HepG2 (cell line): ENCODE data around the gene ABCG4. TPM values are rescaled to one million over a fixed set of nuclear protein-coding genes. Genes with fewer than 3 reads are reported as not detected.

Experiments
- ATAC-seq: fragments of 200-7000 bp; cut with Tn5 transposase; 3 replicates; pipeline ENCODE4 v1.9.1; 2020; ENCODE audit warnings: mild to moderate bottlenecking, moderate library complexity
- BruUV-seq: library from RNA; stranded (reverse); fragments of 400-500 nt; replicated peaks from 2 replicates; lab custom pipeline; 2021; lab: Mats Ljungman, UMichigan
- CTCF ChIA-PET: fragments of 300-600 bp; formaldehyde crosslinking; extraction: SDS; loops from one replicate; lab custom pipeline; 2021; ENCODE audit warnings: low total read pairs, inconsistent platforms, low intra/inter-chr PET ratio; lab: Yijun Ruan, JAX
- POLR2A ChIA-PET: fragments of 350-600 bp; sonication (Branson Sonifier 250); formaldehyde crosslinking; loops from one replicate; lab custom pipeline; 2020; ENCODE audit warnings: antibody characterized with exemption, inconsistent platforms; lab: Yijun Ruan, JAX
- DNase-seq: peaks from one replicate; pipeline ENCODE4 v3.0.0-alpha.2; 2015; ENCODE audit warnings: low spot score
- FAIRE-seq: peaks from 3 replicates; lab custom pipeline; 2011; peaks lifted over from hg19 to GRCh38; lab: Jason Lieb, UNC
- H2AFZ ChIP-seq: one replicate; pipeline ENCODE4 v1.6.1; 2011; ENCODE audit warnings: low read length, inconsistent platforms
- H3K27ac ChIP-seq: fragments of 300-600 bp; 3 replicates; pipeline ENCODE4 v1.8.0; 2011; ENCODE audit warnings: mixed run types, mild to moderate bottlenecking, mixed read lengths, low read length, inconsistent platforms; ENCODE audit not compliant: insufficient read depth; ENCODE audit errors: extremely low read length
- H3K27me3 ChIP-seq, 2 experiments: fragments of 200-600 bp in 1 of 2; 2 replicates in 1 of 2; 3 replicates in 1 of 2; pipeline versions ENCODE4 v1.6.0 to v1.8.0; 2011; ENCODE audit warnings: low read length in 2 of 2, mild to moderate bottlenecking in 2 of 2, moderate library complexity in 2 of 2, inconsistent platforms in 1 of 2; ENCODE audit not compliant: insufficient read depth in 2 of 2, control insufficient read depth in 1 of 2
- H3K36me3 ChIP-seq, 2 experiments: fragments of 200-600 bp in 1 of 2; replicated peaks in 1 of 2; 2 replicates in 1 of 2; 3 replicates in 1 of 2; pipeline versions ENCODE4 v1.5.1 to v1.8.0; 2011; ENCODE audit warnings: low read length in 2 of 2, inconsistent platforms in 1 of 2; ENCODE audit not compliant: insufficient read depth in 2 of 2, control insufficient read depth in 1 of 2
- H3K4me1 ChIP-seq: 2 replicates; pipeline ENCODE4 v1.5.1; 2012; ENCODE audit warnings: low read length, inconsistent platforms; ENCODE audit not compliant: insufficient read depth
- H3K4me2 ChIP-seq: 2 replicates; pipeline ENCODE4 v1.6.0; 2011; ENCODE audit warnings: low read depth, low read length, inconsistent platforms
- H3K4me3 ChIP-seq, 3 experiments: fragments of 200-600 bp in 1 of 3; sonication (generic), shearing (Covaris generic) in 1 of 3; replicated peaks in 1 of 3; 2 replicates each; pipeline ENCODE4 v1.5.1; 2011 to 2016; ENCODE audit warnings: low read length in 3 of 3, inconsistent platforms in 2 of 3, low read depth in 2 of 3, mild to moderate bottlenecking in 2 of 3, control low read depth in 1 of 3, mixed read lengths in 1 of 3; ENCODE audit not compliant: insufficient read depth in 1 of 3
- H3K79me2 ChIP-seq: one replicate; pipeline ENCODE4 v1.6.1; 2011; ENCODE audit warnings: low read length, inconsistent platforms; ENCODE audit not compliant: insufficient read depth
- H3K9ac ChIP-seq: 2 replicates; pipeline ENCODE4 v1.6.0; 2011; ENCODE audit warnings: mild to moderate bottlenecking, low read depth, low read length, inconsistent platforms; ENCODE audit not compliant: insufficient read depth
- H3K9me3 ChIP-seq: 2 replicates; pipeline ENCODE4 v1.5.1; 2012; ENCODE audit warnings: mild to moderate bottlenecking, low read length
- H4K20me1 ChIP-seq: 2 replicates; pipeline ENCODE4 v1.6.0; 2011; ENCODE audit warnings: inconsistent platforms, mild to moderate bottlenecking, low read length, moderate library complexity; ENCODE audit not compliant: insufficient read depth
- ARID2 ChIP-seq: sonication (generic); formaldehyde crosslinking; IDR thresholded peaks from 2 replicates; pipeline ENCODE4 v1.8.1; 2022; ENCODE audit warnings: mild to moderate bottlenecking, missing genetic modification reagents, borderline replicate concordance
- GPBP1L1 ChIP-seq: sonication (generic); formaldehyde crosslinking; IDR thresholded peaks from 2 replicates; pipeline ENCODE4 v1.5.0; 2020; ENCODE audit warnings: mild to moderate bottlenecking, missing genetic modification reagents
- KLF13 ChIP-seq: sonication (generic); formaldehyde crosslinking; IDR thresholded peaks from 2 replicates; pipeline ENCODE4 v1.4.0; 2020; ENCODE audit warnings: mild to moderate bottlenecking, missing genetic modification reagents
- MBNL3 ChIP-seq: fragments of 250-450 bp; sonication (Bioruptor Pico); conservative IDR thresholded peaks from 2 replicates; pipeline ENCODE4 v1.8.0; 2022; ENCODE audit warnings: mild to moderate bottlenecking, inconsistent platforms
- NFIC ChIP-seq: IDR thresholded peaks from 2 replicates; pipeline ENCODE4 v1.6.1; 2012; ENCODE audit warnings: mild to moderate bottlenecking, low read length, inconsistent platforms
- RXRB ChIP-seq: IDR thresholded peaks from 2 replicates; pipeline ENCODE4 v1.6.1; 2016; ENCODE audit warnings: borderline replicate concordance, missing genetic modification reagents, missing compliant biosample characterization
- TOPORS ChIP-seq: sonication (generic); formaldehyde crosslinking; IDR thresholded peaks from 2 replicates; pipeline ENCODE4 v1.8.0; 2023; ENCODE audit warnings: mild to moderate bottlenecking, missing genetic modification reagents
- ZFP37 ChIP-seq: sonication (generic); formaldehyde crosslinking; IDR thresholded peaks from 2 replicates; pipeline ENCODE4 v1.4.0; 2020; ENCODE audit warnings: missing genetic modification reagents, borderline replicate concordance
- ZKSCAN8 ChIP-seq: IDR thresholded peaks from 2 replicates; pipeline ENCODE4 v1.6.1; 2016; ENCODE audit warnings: borderline replicate concordance, missing genetic modification reagents, missing compliant biosample characterization
- ZNF276 ChIP-seq: sonication (generic); formaldehyde crosslinking; IDR thresholded peaks from 2 replicates; pipeline ENCODE4 v1.4.0; 2020; ENCODE audit warnings: mild to moderate bottlenecking, low read depth, missing genetic modification reagents
- ZNF710 ChIP-seq: sonication (generic); formaldehyde crosslinking; IDR thresholded peaks from 2 replicates; pipeline ENCODE4 v1.5.0; 2020; ENCODE audit warnings: mild to moderate bottlenecking, missing genetic modification reagents, borderline replicate concordance
- ZNF792 ChIP-seq: IDR thresholded peaks from 2 replicates; pipeline ENCODE4 v1.6.1; 2016
- WGBS: methylation state at CpG from one replicate; pipeline ENCODE4 v1.1.6; 2017; ENCODE audit warnings: low lambda C conversion rate; 5-methylcytosine and 5-hydroxymethylcytosine counted together
- in situ Hi-C: cut with HindIII; loops from 2 replicates; pipeline ENCODE4 v1.10.0; 2017; ENCODE audit warnings: low pct_unique_long_range_greater_than_20kb; ENCODE audit not compliant: extremely low pct_ligation_motif_present
- intact Hi-C: fragments of 100-400 bp; cut with micrococcal nuclease; formaldehyde crosslinking; loops from one replicate; pipeline ENCODE4 v1.10.0; 2022; ENCODE audit not compliant: unreplicated experiment
- polyA plus RNA-seq, 8 experiments: library from polyadenylated mRNA; depleted of rRNA in 3 of 8; stranded (reverse) in 7 of 8; unstranded in 1 of 8; fragments of >200 nt; fragmentation: Illumina TruSeq in 4 of 8; extraction: Trizol in 4 of 8; gene quantifications; 2 replicates each; pipeline versions ENCODE4 v1.2.1 to v1.2.3, GENCODE V29; 2011 to 2016; ENCODE audit warnings: low read depth in 4 of 8, missing spikeins in 1 of 8, mixed read lengths in 1 of 8; ENCODE audit not compliant: insufficient read depth in 1 of 8
- total RNA-seq, 5 experiments: library from RNA; depleted of rRNA; stranded (reverse); fragments of >200 nt; fragmentation: Illumina TruSeq; extraction: Trizol; gene quantifications; 2 replicates each; pipeline ENCODE4 v1.2.3, GENCODE V29; 2016; ENCODE audit warnings: low read depth in 1 of 5

ABCG4 gene
- total and polyA plus RNA-seq, 2 of the 13 experiments (the other 11 are each of a cell fraction or from before 2014, with no cell fraction given), result not detected

- CTCF ChIA-PET, result no interaction called here
- H3K9me3 ChIP-seq, result no peaks in the 10 kb centered on the region
- H4K20me1 ChIP-seq, result no peaks in the 10 kb centered on the region
- H3K9ac ChIP-seq, result no peak overlapping the region
- 29% methylated on average over 4 of the region's 4 CpGs for WGBS
- H3K27ac ChIP-seq, result no peak overlapping the region
- H3K4me3 ChIP-seq, result no peak overlapping the region
- DNase-seq (no peak), FAIRE-seq (no peak), ATAC-seq (no peak)
- no peaks in the 10 kb centered on the region for H3K79me2 ChIP-seq
- no TSS peak for BruUV-seq
- no peak overlapping the region for H2AFZ ChIP-seq
- POLR2A ChIA-PET, result no interaction called here
- TF ChIP-seq MBNL3 (CRISPR knock-in tag) (no peak), ARID2 (CRISPR knock-in tag) (no peak), ZKSCAN8 (CRISPR knock-in tag) (no peak), ZNF276 (no peak), RXRB (CRISPR knock-in tag) (no peak), GPBP1L1 (no peak), ZNF792 (CRISPR knock-in tag) (no peak), KLF13 (no peak), ZFP37 (no peak), TOPORS (CRISPR knock-in tag) (no peak), ZNF710 (CRISPR knock-in tag) (no peak), NFIC (no peak)
- no peak overlapping the region for H3K4me2 ChIP-seq
- peaks cover 23 to 76% of the 10 kb centered on the region in 2 experiments for H3K27me3 ChIP-seq
- in situ Hi-C loops, result no loop called here
- peaks cover 9% of the 10 kb centered on the region; the same call in 1 of the 2 replicates for H3K4me1 ChIP-seq
- intact Hi-C loops, result no loop called here
- no peaks in the 10 kb centered on the region for H3K36me3 ChIP-seq
Observed at GRCh38 chr11:119152604-119153003, 3.8 kb downstream of the ABCG4 start.
